IMR-90 (cell line): ENCODE data around the gene OR10H5.
A peak's percentile ranks its signal among the peaks of the same experiment; 100 is the strongest.

Experiments
- BHLHE40 ChIP-seq: fragments of 150-350 bp; IDR thresholded peaks from 2 replicates; pipeline ENCODE4 v1.6.1; 2016; ENCODE audit warnings: mild to moderate bottlenecking, low read depth, low read length
- CEBPB ChIP-seq: IDR thresholded peaks from 2 replicates; pipeline ENCODE4 v1.6.1; 2012; ENCODE audit warnings: low read depth, low read length, improper control_type of control experiment
- FOS ChIP-seq: fragments of 150-350 bp; IDR thresholded peaks from 2 replicates; pipeline ENCODE4 v1.6.1; 2016; ENCODE audit warnings: low read depth, low read length
- MAZ ChIP-seq: IDR thresholded peaks from 2 replicates; pipeline ENCODE4 v1.6.1; 2012; ENCODE audit warnings: low read depth, mild to moderate bottlenecking, low read length, improper control_type of control experiment, moderate library complexity, borderline replicate concordance
- MXI1 ChIP-seq: IDR thresholded peaks from 2 replicates; pipeline ENCODE4 v1.6.1; 2012; ENCODE audit warnings: low read depth, mild to moderate bottlenecking, low read length, moderate library complexity, borderline replicate concordance
- NFE2L2 ChIP-seq: fragments of 150-350 bp; IDR thresholded peaks from 2 replicates; pipeline ENCODE4 v1.6.1; 2016; ENCODE audit warnings: low read depth, mild to moderate bottlenecking, low read length
- POLR2A ChIP-seq: IDR thresholded peaks from 2 replicates; pipeline ENCODE4 v1.6.1; 2012; ENCODE audit warnings: mild to moderate bottlenecking, low read depth, low read length
- RAD21 ChIP-seq: IDR thresholded peaks from 2 replicates; pipeline ENCODE4 v1.6.1; 2012; ENCODE audit warnings: low read length, improper control_type of control experiment
- RCOR1 ChIP-seq: IDR thresholded peaks from 2 replicates; pipeline ENCODE4 v1.6.1; 2012; ENCODE audit warnings: mild to moderate bottlenecking, low read length, improper control_type of control experiment; ENCODE audit not compliant: insufficient replicate concordance
- RFX5 ChIP-seq: IDR thresholded peaks from 2 replicates; pipeline ENCODE4 v1.8.0; 2012; ENCODE audit warnings: low read depth, mild to moderate bottlenecking, low read length, moderate library complexity
- SMC3 ChIP-seq: fragments of 150-350 bp; IDR thresholded peaks from 2 replicates; pipeline ENCODE4 v1.6.1; 2016; ENCODE audit warnings: low read depth, mild to moderate bottlenecking, antibody characterized with exemption, low read length, moderate library complexity
- TF ChIP-seq, protein P1 (sequence below): conservative IDR thresholded peaks from 2 replicates; pipeline ENCODE4 v1.5.1; 2012; ENCODE audit warnings: mild to moderate bottlenecking, low read depth, low read length, improper control_type of control experiment
- TF ChIP-seq, protein P2 (sequence below): fragments of 150-350 bp; IDR thresholded peaks from 2 replicates; pipeline ENCODE4 v1.6.1; 2016; ENCODE audit warnings: low read depth, mild to moderate bottlenecking, low read length, moderate library complexity, borderline replicate concordance
- TF ChIP-seq, protein P3 (sequence below): fragments of 150-350 bp; IDR thresholded peaks from 2 replicates; pipeline ENCODE4 v1.6.1; 2017; ENCODE audit warnings: mild to moderate bottlenecking, antibody characterized with exemption, low read length, low read depth

DNA sequence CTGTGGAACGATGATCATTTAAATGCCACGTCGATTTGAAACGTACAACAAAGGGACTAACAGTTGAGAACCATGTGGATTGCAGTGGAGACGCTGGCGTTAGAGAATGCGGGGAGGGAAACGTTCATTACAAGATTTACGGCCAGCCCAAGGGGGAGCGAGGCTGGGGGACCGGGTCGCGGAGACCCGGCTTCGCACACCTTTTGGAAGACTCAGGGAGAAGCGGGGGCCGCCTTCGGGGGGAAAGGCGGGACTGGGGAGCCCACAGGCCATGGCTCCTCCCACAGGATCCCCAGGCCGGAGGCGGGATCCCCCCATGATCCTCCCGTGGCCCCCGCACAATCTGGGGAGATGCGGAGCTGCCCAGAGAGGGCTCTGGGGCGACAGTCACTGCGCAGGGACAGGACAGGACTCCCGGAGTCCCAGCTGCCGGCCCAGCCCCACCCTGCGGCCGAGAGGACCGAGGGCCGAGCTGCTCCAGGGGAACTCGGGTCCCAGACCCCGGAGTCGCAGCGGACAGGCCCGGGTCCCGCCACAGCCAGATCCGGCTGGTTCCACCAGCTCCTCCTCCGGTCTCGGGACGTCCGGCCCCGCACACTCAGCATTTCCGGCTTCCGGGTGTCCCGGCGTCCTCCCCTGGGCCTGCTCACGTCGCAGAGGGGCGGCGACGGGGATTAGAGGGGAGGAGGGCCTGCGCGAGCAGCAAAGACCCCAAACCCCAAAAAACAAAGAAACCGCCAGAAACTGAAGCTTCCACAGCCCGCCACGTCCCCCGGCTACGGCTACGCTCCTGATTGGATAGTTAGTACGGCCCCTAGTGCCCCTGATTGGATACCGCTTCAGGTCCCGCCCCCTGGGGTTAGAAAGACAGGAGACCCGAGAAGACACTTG, 49.1 kb downstream of the OR10H5 start:
- TF ChIP-seq CEBPB (no peak), POLR2A (peak; percentile 59; the same call in 1 of the 2 replicates), MAZ (peak; percentile 33; the same call in 1 of the 2 replicates), RFX5 (no peak), MXI1 (0 out of 2 replicates have a peak, but pooled peaks have one; percentile 17), BHLHE40 (no peak), FOS (peak; percentile 24; the same call in 1 of the 2 replicates), SMC3 (no peak), RCOR1 (no peak), RAD21 (no peak), NFE2L2 (no peak)
- TF ChIP-seq, protein P1, sequence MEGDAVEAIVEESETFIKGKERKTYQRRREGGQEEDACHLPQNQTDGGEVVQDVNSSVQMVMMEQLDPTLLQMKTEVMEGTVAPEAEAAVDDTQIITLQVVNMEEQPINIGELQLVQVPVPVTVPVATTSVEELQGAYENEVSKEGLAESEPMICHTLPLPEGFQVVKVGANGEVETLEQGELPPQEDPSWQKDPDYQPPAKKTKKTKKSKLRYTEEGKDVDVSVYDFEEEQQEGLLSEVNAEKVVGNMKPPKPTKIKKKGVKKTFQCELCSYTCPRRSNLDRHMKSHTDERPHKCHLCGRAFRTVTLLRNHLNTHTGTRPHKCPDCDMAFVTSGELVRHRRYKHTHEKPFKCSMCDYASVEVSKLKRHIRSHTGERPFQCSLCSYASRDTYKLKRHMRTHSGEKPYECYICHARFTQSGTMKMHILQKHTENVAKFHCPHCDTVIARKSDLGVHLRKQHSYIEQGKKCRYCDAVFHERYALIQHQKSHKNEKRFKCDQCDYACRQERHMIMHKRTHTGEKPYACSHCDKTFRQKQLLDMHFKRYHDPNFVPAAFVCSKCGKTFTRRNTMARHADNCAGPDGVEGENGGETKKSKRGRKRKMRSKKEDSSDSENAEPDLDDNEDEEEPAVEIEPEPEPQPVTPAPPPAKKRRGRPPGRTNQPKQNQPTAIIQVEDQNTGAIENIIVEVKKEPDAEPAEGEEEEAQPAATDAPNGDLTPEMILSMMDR, result 0 out of 2 replicates have a peak, but pooled peaks have one; percentile 0
- TF ChIP-seq, protein P2, sequence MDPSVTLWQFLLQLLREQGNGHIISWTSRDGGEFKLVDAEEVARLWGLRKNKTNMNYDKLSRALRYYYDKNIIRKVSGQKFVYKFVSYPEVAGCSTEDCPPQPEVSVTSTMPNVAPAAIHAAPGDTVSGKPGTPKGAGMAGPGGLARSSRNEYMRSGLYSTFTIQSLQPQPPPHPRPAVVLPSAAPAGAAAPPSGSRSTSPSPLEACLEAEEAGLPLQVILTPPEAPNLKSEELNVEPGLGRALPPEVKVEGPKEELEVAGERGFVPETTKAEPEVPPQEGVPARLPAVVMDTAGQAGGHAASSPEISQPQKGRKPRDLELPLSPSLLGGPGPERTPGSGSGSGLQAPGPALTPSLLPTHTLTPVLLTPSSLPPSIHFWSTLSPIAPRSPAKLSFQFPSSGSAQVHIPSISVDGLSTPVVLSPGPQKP, result no peak
- TF ChIP-seq, protein P3, sequence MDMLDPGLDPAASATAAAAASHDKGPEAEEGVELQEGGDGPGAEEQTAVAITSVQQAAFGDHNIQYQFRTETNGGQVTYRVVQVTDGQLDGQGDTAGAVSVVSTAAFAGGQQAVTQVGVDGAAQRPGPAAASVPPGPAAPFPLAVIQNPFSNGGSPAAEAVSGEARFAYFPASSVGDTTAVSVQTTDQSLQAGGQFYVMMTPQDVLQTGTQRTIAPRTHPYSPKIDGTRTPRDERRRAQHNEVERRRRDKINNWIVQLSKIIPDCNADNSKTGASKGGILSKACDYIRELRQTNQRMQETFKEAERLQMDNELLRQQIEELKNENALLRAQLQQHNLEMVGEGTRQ, result no peak
